HEK293 (cell line): Measurements from ENCODE around the gene PRKG1.

Experiments
- CTCF ChIA-PET: fragments of 350-600 bp; formaldehyde crosslinking; extraction: SDS; loops from one replicate; lab custom pipeline; 2021; ENCODE audit warnings: antibody characterized with exemption; lab: Yijun Ruan, JAX
- POLR2A ChIA-PET: fragments of 300-600 bp; formaldehyde crosslinking; extraction: SDS; loops from one replicate; lab custom pipeline; 2020; ENCODE audit warnings: antibody characterized with exemption, inconsistent platforms; lab: Yijun Ruan, JAX
- H3K27ac ChIP-seq: fragments of 200-500 bp; sonication (Bioruptor generic); 2 replicates; pipeline ENCODE4 v1.5.1; 2014; ENCODE audit warnings: low read depth, low read length, control low read depth, inconsistent platforms; ENCODE audit errors: extremely low read depth
- H3K36me3 ChIP-seq, 2 experiments: fragments of 200-500 bp in 1 of 2; sonication (Bioruptor generic) in 1 of 2; 1 replicate in 1 of 2; 2 replicates in 1 of 2; pipeline ENCODE4 v1.5.1; 2014 to 2017; ENCODE audit warnings: inconsistent platforms in 2 of 2, low read length in 2 of 2; ENCODE audit not compliant: control insufficient read depth in 2 of 2, insufficient read depth in 1 of 2
- H3K4me1 ChIP-seq: fragments of 200-500 bp; sonication (Bioruptor generic); 2 replicates; pipeline ENCODE4 v1.5.1; 2014; ENCODE audit warnings: mild to moderate bottlenecking, low read length, inconsistent platforms; ENCODE audit not compliant: control insufficient read depth, insufficient read depth
- H3K4me3 ChIP-seq: 2 replicates; pipeline ENCODE4 v1.5.1; 2011; ENCODE audit warnings: low read depth, mild to moderate bottlenecking, control low read depth, low read length, moderate library complexity
- H3K9me3 ChIP-seq: fragments of 200-500 bp; sonication (Bioruptor generic); 2 replicates; pipeline ENCODE4 v1.5.1; 2014; ENCODE audit warnings: low read depth, low read length, inconsistent platforms; ENCODE audit not compliant: control insufficient read depth, insufficient read depth
- GFI1B ChIP-seq: fragments of 450-650 bp; formaldehyde crosslinking; IDR thresholded peaks from 2 replicates; pipeline ENCODE4 v1.5.1; 2016; ENCODE audit warnings: missing biosample characterization, missing genetic modification characterization
- GLIS1 ChIP-seq: fragments of 450-650 bp; formaldehyde crosslinking; IDR thresholded peaks from 2 replicates; pipeline ENCODE4 v1.5.1; 2016; ENCODE audit warnings: missing biosample characterization, missing genetic modification characterization
- MZF1 ChIP-seq: fragments of 450-650 bp; formaldehyde crosslinking; IDR thresholded peaks from 2 replicates; pipeline ENCODE4 v1.5.1; 2017; ENCODE audit warnings: missing biosample characterization, missing genetic modification characterization, borderline replicate concordance
- RBAK ChIP-seq: fragments of 450-650 bp; formaldehyde crosslinking; IDR thresholded peaks from 2 replicates; pipeline ENCODE4 v1.5.1; 2016; ENCODE audit warnings: missing biosample characterization, missing genetic modification characterization
- SP3 ChIP-seq: fragments of 450-650 bp; formaldehyde crosslinking; IDR thresholded peaks from 2 replicates; pipeline ENCODE4 v1.5.1; 2016; ENCODE audit warnings: missing biosample characterization, missing genetic modification characterization
- ZBTB17 ChIP-seq: fragments of 450-650 bp; formaldehyde crosslinking; IDR thresholded peaks from 2 replicates; pipeline ENCODE4 v1.5.1; 2016; ENCODE audit warnings: missing biosample characterization, missing genetic modification characterization
- ZFP3 ChIP-seq: fragments of 450-650 bp; formaldehyde crosslinking; IDR thresholded peaks from 2 replicates; pipeline ENCODE4 v1.5.1; 2016; ENCODE audit warnings: low read depth, missing biosample characterization, missing genetic modification characterization
- ZNF121 ChIP-seq: fragments of 450-650 bp; formaldehyde crosslinking; IDR thresholded peaks from 2 replicates; pipeline ENCODE4 v1.5.1; 2016; ENCODE audit warnings: missing biosample characterization, missing genetic modification characterization
- ZNF140 ChIP-seq: fragments of 450-650 bp; formaldehyde crosslinking; IDR thresholded peaks from 2 replicates; pipeline ENCODE4 v1.5.1; 2016; ENCODE audit warnings: missing biosample characterization, missing genetic modification characterization
- ZNF174 ChIP-seq: fragments of 450-650 bp; formaldehyde crosslinking; IDR thresholded peaks from 2 replicates; pipeline ENCODE4 v1.5.0; 2017; ENCODE audit warnings: missing biosample characterization, mild to moderate bottlenecking, missing genetic modification characterization
- ZNF19 ChIP-seq: fragments of 450-650 bp; formaldehyde crosslinking; IDR thresholded peaks from 2 replicates; pipeline ENCODE4; 2016; ENCODE audit warnings: missing biosample characterization, missing genetic modification characterization, low read depth
- ZNF221 ChIP-seq: fragments of 450-650 bp; formaldehyde crosslinking; IDR thresholded peaks from 2 replicates; pipeline ENCODE4 v1.5.1; 2017; ENCODE audit warnings: missing biosample characterization, missing genetic modification characterization, borderline replicate concordance
- ZNF335 ChIP-seq: fragments of 450-650 bp; formaldehyde crosslinking; conservative IDR thresholded peaks from 2 replicates; pipeline ENCODE4 v1.5.1; 2016; ENCODE audit warnings: missing biosample characterization, missing genetic modification characterization
- ZNF350 ChIP-seq: fragments of 450-650 bp; formaldehyde crosslinking; IDR thresholded peaks from 2 replicates; pipeline ENCODE4 v1.5.0; 2017; ENCODE audit warnings: missing biosample characterization, mild to moderate bottlenecking, missing genetic modification characterization
- ZNF354C ChIP-seq: fragments of 450-650 bp; formaldehyde crosslinking; IDR thresholded peaks from 2 replicates; pipeline ENCODE4 v1.5.1; 2016; ENCODE audit warnings: missing biosample characterization, missing genetic modification characterization, low read depth, borderline replicate concordance
- ZNF404 ChIP-seq: fragments of 450-650 bp; formaldehyde crosslinking; IDR thresholded peaks from 2 replicates; pipeline ENCODE4 v1.5.1; 2017; ENCODE audit warnings: missing biosample characterization, missing genetic modification characterization
- ZNF426 ChIP-seq: fragments of 450-650 bp; formaldehyde crosslinking; IDR thresholded peaks from 2 replicates; pipeline ENCODE4 v1.5.1; 2017; ENCODE audit warnings: missing biosample characterization, missing genetic modification characterization, mild to moderate bottlenecking, inconsistent platforms, moderate library complexity
- ZNF48 ChIP-seq: fragments of 450-650 bp; formaldehyde crosslinking; IDR thresholded peaks from 2 replicates; pipeline ENCODE4 v1.5.1; 2016; ENCODE audit warnings: missing biosample characterization, missing genetic modification characterization
- ZNF624 ChIP-seq: fragments of 450-650 bp; formaldehyde crosslinking; IDR thresholded peaks from 2 replicates; pipeline ENCODE4 v1.5.1; 2017; ENCODE audit warnings: missing biosample characterization, missing genetic modification characterization
- ZNF654 ChIP-seq: fragments of 450-650 bp; formaldehyde crosslinking; IDR thresholded peaks from 2 replicates; pipeline ENCODE4 v1.5.1; 2016; ENCODE audit warnings: low read depth, missing biosample characterization, missing genetic modification characterization
- ZNF701 ChIP-seq: fragments of 450-650 bp; formaldehyde crosslinking; IDR thresholded peaks from 2 replicates; pipeline ENCODE4 v1.5.1; 2016; ENCODE audit warnings: missing biosample characterization, missing genetic modification characterization
- ZNF792 ChIP-seq: fragments of 450-650 bp; formaldehyde crosslinking; IDR thresholded peaks from 2 replicates; pipeline ENCODE4 v1.5.1; 2016; ENCODE audit warnings: missing biosample characterization, missing genetic modification characterization
- TF ChIP-seq, protein P1 (sequence below): fragments of 450-650 bp; formaldehyde crosslinking; IDR thresholded peaks from 2 replicates; pipeline ENCODE4 v1.5.1; 2017; ENCODE audit warnings: missing biosample characterization, missing genetic modification characterization
- TF ChIP-seq, protein P2 (sequence below): fragments of 450-650 bp; formaldehyde crosslinking; IDR thresholded peaks from 2 replicates; pipeline ENCODE4 v1.5.1; 2016; ENCODE audit warnings: missing biosample characterization, missing genetic modification characterization
- TF ChIP-seq, protein P3 (sequence below): fragments of 450-650 bp; formaldehyde crosslinking; IDR thresholded peaks from 2 replicates; pipeline ENCODE4 v1.5.1; 2017; ENCODE audit warnings: missing biosample characterization, missing genetic modification characterization
- TF ChIP-seq, protein P4 (sequence below): IDR thresholded peaks from 2 replicates; pipeline ENCODE4 v1.6.1; 2011; ENCODE audit warnings: mild to moderate bottlenecking, low read depth, low read length, borderline replicate concordance
- TF ChIP-seq, protein P5 (sequence below): fragments of 450-650 bp; formaldehyde crosslinking; IDR thresholded peaks from 2 replicates; pipeline ENCODE4 v1.5.1; 2016; ENCODE audit warnings: missing biosample characterization, missing genetic modification characterization

The PRKG1 gene

DNA sequence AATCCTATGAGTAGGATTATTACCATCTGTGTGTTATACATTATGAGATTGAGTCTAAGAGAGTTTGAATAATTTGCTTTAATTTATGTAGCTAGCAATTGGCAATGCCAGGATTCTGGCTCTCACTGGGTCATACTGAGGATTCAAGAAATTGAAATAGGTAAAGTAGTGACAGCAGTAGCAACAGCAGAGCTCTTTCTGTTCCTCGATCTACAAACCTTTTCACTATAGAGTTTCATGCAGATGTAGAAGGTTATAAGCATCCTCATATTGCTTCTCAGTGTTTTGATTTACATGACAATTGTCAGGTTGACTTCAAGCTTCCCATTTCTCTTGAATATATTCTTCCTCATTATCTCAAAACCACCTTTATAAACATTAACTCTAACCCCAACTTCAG, 919.2 kb downstream of the PRKG1 start (continued):
- no peak for TF ChIP-seq ZNF221 (tag by site-specific recombination)
- no peak for TF ChIP-seq SP3
- TF ChIP-seq ZNF121 (tag by site-specific recombination), result no peak
- TF ChIP-seq ZNF335 (tag by site-specific recombination), result no peak

DNA sequence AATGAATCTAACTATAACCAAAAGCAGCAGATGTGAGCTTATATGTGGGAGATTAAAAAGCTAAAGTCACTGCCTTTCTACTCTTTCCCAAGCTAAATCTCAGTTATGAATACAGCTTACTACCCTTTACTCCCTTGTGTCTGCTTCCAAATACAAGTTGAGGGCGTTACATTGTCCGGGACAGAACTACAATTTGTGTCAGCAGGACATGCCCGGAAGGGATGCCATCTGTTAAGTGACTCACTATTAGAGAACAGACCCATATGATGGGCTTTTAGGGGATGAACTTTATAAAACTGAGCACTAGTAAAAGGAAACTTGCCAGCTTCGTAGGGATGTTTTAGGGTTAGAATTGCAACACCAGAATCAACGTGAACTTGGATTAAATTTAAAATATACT, 924.8 kb downstream of the PRKG1 start:
- POLR2A ChIA-PET, result no interaction called here
- no peak overlapping the region for H3K4me3 ChIP-seq
- H3K4me1 ChIP-seq, result no peaks in the 10 kb centered on the region
- H3K9me3 ChIP-seq, result no peaks in the 10 kb centered on the region
- TF ChIP-seq, protein P1, sequence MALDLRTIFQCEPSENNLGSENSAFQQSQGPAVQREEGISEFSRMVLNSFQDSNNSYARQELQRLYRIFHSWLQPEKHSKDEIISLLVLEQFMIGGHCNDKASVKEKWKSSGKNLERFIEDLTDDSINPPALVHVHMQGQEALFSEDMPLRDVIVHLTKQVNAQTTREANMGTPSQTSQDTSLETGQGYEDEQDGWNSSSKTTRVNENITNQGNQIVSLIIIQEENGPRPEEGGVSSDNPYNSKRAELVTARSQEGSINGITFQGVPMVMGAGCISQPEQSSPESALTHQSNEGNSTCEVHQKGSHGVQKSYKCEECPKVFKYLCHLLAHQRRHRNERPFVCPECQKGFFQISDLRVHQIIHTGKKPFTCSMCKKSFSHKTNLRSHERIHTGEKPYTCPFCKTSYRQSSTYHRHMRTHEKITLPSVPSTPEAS (tag by site-specific recombination), result no peak
- TF ChIP-seq, protein P2, sequence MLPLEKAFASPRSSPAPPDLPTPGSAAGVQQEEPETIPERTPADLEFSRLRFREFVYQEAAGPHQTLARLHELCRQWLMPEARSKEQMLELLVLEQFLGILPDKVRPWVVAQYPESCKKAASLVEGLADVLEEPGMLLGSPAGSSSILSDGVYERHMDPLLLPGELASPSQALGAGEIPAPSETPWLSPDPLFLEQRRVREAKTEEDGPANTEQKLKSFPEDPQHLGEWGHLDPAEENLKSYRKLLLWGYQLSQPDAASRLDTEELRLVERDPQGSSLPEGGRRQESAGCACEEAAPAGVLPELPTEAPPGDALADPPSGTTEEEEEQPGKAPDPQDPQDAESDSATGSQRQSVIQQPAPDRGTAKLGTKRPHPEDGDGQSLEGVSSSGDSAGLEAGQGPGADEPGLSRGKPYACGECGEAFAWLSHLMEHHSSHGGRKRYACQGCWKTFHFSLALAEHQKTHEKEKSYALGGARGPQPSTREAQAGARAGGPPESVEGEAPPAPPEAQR, result no peak
- TF ChIP-seq ZNF48 (tag by site-specific recombination) (no peak), ZNF792 (tag by site-specific recombination) (no peak), ZFP3 (tag by site-specific recombination) (no peak), GFI1B (tag by site-specific recombination) (no peak)
- TF ChIP-seq, all 188 proteins: peak for 0
- CTCF ChIA-PET, result no interaction called here
- Histone ChIP-seq H3K27ac (no peak overlapping the region), H3K36me3 (no peaks in the 10 kb centered on the region)

DNA sequence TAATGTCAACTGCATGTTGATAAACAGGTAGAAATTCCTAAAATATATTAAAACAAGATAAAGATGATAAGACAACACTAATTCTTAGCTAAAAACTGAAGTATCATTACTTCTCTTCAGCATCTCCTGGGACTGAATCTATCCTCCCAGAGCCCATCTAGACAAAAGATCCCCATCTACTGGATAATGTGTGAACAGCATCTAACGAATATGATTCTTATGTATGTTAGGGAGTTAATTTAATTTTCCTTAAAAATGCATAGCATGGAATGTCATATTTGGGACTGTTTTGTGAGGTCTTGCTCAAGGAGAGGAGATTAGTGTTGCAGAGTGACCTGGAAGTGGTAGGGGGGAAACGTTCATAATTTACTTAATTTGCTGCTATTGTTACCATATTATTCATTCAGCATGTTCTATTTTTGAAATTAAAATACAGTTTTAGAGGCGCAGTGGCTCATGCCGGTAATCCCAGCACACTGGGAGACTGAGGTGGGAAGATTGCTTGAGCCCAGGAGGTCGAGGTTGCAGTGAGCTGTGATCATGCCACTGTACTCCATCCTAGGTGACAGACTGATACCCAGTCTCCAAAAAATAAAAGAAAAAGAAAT, 930.2 kb downstream of the PRKG1 start:
- ChIA-PET POLR2A (no interaction called here), CTCF (interaction anchor here (0.5 to 2.0 kb wide), 15 partner anchors 10 to 968 kb away, joined by 3 to 15 read pairs (median 4); no protein-coding TSS in a partner anchor)
- H3K4me1 ChIP-seq, result no peaks in the 10 kb centered on the region
- no peaks in the 10 kb centered on the region for H3K36me3 ChIP-seq
- no peak overlapping the region for H3K4me3 ChIP-seq
- H3K27ac ChIP-seq, result no peak overlapping the region
- H3K9me3 ChIP-seq, result no peaks in the 10 kb centered on the region
- TF ChIP-seq ZNF350 (tag by site-specific recombination), result no peak
- TF ChIP-seq ZNF174, result no peak
- no peak for TF ChIP-seq GLIS1 (tag by site-specific recombination)
- TF ChIP-seq RBAK, result no peak
- no peak for TF ChIP-seq ZNF701 (tag by site-specific recombination)
- no peak for TF ChIP-seq ZNF354C
- TF ChIP-seq ZNF426 (tag by site-specific recombination), result no peak
- TF ChIP-seq ZNF404, result no peak
- no peak for TF ChIP-seq ZBTB17
- no peak for TF ChIP-seq ZNF624 (tag by site-specific recombination)
- TF ChIP-seq, protein P3, sequence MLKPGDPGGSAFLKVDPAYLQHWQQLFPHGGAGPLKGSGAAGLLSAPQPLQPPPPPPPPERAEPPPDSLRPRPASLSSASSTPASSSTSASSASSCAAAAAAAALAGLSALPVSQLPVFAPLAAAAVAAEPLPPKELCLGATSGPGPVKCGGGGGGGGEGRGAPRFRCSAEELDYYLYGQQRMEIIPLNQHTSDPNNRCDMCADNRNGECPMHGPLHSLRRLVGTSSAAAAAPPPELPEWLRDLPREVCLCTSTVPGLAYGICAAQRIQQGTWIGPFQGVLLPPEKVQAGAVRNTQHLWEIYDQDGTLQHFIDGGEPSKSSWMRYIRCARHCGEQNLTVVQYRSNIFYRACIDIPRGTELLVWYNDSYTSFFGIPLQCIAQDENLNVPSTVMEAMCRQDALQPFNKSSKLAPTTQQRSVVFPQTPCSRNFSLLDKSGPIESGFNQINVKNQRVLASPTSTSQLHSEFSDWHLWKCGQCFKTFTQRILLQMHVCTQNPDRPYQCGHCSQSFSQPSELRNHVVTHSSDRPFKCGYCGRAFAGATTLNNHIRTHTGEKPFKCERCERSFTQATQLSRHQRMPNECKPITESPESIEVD (tag by site-specific recombination), result no peak
- TF ChIP-seq, protein P4, sequence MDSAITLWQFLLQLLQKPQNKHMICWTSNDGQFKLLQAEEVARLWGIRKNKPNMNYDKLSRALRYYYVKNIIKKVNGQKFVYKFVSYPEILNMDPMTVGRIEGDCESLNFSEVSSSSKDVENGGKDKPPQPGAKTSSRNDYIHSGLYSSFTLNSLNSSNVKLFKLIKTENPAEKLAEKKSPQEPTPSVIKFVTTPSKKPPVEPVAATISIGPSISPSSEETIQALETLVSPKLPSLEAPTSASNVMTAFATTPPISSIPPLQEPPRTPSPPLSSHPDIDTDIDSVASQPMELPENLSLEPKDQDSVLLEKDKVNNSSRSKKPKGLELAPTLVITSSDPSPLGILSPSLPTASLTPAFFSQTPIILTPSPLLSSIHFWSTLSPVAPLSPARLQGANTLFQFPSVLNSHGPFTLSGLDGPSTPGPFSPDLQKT, result no peak
- no peak for TF ChIP-seq ZNF140
- TF ChIP-seq, protein P5, sequence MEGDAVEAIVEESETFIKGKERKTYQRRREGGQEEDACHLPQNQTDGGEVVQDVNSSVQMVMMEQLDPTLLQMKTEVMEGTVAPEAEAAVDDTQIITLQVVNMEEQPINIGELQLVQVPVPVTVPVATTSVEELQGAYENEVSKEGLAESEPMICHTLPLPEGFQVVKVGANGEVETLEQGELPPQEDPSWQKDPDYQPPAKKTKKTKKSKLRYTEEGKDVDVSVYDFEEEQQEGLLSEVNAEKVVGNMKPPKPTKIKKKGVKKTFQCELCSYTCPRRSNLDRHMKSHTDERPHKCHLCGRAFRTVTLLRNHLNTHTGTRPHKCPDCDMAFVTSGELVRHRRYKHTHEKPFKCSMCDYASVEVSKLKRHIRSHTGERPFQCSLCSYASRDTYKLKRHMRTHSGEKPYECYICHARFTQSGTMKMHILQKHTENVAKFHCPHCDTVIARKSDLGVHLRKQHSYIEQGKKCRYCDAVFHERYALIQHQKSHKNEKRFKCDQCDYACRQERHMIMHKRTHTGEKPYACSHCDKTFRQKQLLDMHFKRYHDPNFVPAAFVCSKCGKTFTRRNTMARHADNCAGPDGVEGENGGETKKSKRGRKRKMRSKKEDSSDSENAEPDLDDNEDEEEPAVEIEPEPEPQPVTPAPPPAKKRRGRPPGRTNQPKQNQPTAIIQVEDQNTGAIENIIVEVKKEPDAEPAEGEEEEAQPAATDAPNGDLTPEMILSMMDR (tag by site-specific recombination), result 0 out of 2 replicates have a peak, but pooled peaks have one; percentile 25
- TF ChIP-seq ZNF19 (tag by site-specific recombination), result no peak
- peak; percentile 69; the same call in 1 of the 2 replicates for TF ChIP-seq MZF1 (tag by site-specific recombination)
- TF ChIP-seq ZNF654 (tag by site-specific recombination), result peak; percentile 55
